HepG2 (cell line): ENCODE measurements around the gene AKR1A1. TPM values are rescaled to one million over a fixed set of nuclear protein-coding genes. Genes with fewer than 3 reads are reported as not detected.

Experiments
- ATAC-seq: fragments of 200-7000 bp; cut with Tn5 transposase; 3 replicates; pipeline ENCODE4 v1.9.1; 2020; ENCODE audit warnings: mild to moderate bottlenecking, moderate library complexity
- BruUV-seq: library from RNA; stranded (reverse); fragments of 400-500 nt; replicated peaks from 2 replicates; lab custom pipeline; 2021; lab: Mats Ljungman, UMichigan
- CTCF ChIA-PET: fragments of 300-600 bp; formaldehyde crosslinking; extraction: SDS; loops from one replicate; lab custom pipeline; 2021; ENCODE audit warnings: low total read pairs, inconsistent platforms, low intra/inter-chr PET ratio; lab: Yijun Ruan, JAX
- POLR2A ChIA-PET: fragments of 350-600 bp; sonication (Branson Sonifier 250); formaldehyde crosslinking; loops from one replicate; lab custom pipeline; 2020; ENCODE audit warnings: antibody characterized with exemption, inconsistent platforms; lab: Yijun Ruan, JAX
- DNase-seq: peaks from one replicate; pipeline ENCODE4 v3.0.0-alpha.2; 2015; ENCODE audit warnings: low spot score
- FAIRE-seq: peaks from 3 replicates; lab custom pipeline; 2011; peaks lifted over from hg19 to GRCh38; lab: Jason Lieb, UNC
- H2AFZ ChIP-seq: one replicate; pipeline ENCODE4 v1.6.1; 2011; ENCODE audit warnings: low read length, inconsistent platforms
- H3K27ac ChIP-seq: fragments of 300-600 bp; 3 replicates; pipeline ENCODE4 v1.8.0; 2011; ENCODE audit warnings: mixed run types, mild to moderate bottlenecking, mixed read lengths, low read length, inconsistent platforms; ENCODE audit not compliant: insufficient read depth; ENCODE audit errors: extremely low read length
- H3K27me3 ChIP-seq, 2 experiments: fragments of 200-600 bp in 1 of 2; 2 replicates in 1 of 2; 3 replicates in 1 of 2; pipeline versions ENCODE4 v1.6.0 to v1.8.0; 2011; ENCODE audit warnings: low read length in 2 of 2, mild to moderate bottlenecking in 2 of 2, moderate library complexity in 2 of 2, inconsistent platforms in 1 of 2; ENCODE audit not compliant: insufficient read depth in 2 of 2, control insufficient read depth in 1 of 2
- H3K36me3 ChIP-seq, 2 experiments: fragments of 200-600 bp in 1 of 2; replicated peaks in 1 of 2; 2 replicates in 1 of 2; 3 replicates in 1 of 2; pipeline versions ENCODE4 v1.5.1 to v1.8.0; 2011; ENCODE audit warnings: low read length in 2 of 2, inconsistent platforms in 1 of 2; ENCODE audit not compliant: insufficient read depth in 2 of 2, control insufficient read depth in 1 of 2
- H3K4me1 ChIP-seq: 2 replicates; pipeline ENCODE4 v1.5.1; 2012; ENCODE audit warnings: low read length, inconsistent platforms; ENCODE audit not compliant: insufficient read depth
- H3K4me2 ChIP-seq: 2 replicates; pipeline ENCODE4 v1.6.0; 2011; ENCODE audit warnings: low read depth, low read length, inconsistent platforms
- H3K4me3 ChIP-seq, 3 experiments: fragments of 200-600 bp in 1 of 3; sonication (generic), shearing (Covaris generic) in 1 of 3; replicated peaks in 1 of 3; 2 replicates each; pipeline ENCODE4 v1.5.1; 2011 to 2016; ENCODE audit warnings: low read length in 3 of 3, inconsistent platforms in 2 of 3, low read depth in 2 of 3, mild to moderate bottlenecking in 2 of 3, control low read depth in 1 of 3, mixed read lengths in 1 of 3; ENCODE audit not compliant: insufficient read depth in 1 of 3
- H3K79me2 ChIP-seq: one replicate; pipeline ENCODE4 v1.6.1; 2011; ENCODE audit warnings: low read length, inconsistent platforms; ENCODE audit not compliant: insufficient read depth
- H3K9ac ChIP-seq: 2 replicates; pipeline ENCODE4 v1.6.0; 2011; ENCODE audit warnings: mild to moderate bottlenecking, low read depth, low read length, inconsistent platforms; ENCODE audit not compliant: insufficient read depth
- H3K9me3 ChIP-seq: 2 replicates; pipeline ENCODE4 v1.5.1; 2012; ENCODE audit warnings: mild to moderate bottlenecking, low read length
- H4K20me1 ChIP-seq: 2 replicates; pipeline ENCODE4 v1.6.0; 2011; ENCODE audit warnings: inconsistent platforms, mild to moderate bottlenecking, low read length, moderate library complexity; ENCODE audit not compliant: insufficient read depth
- ELF3 ChIP-seq: IDR thresholded peaks from 2 replicates; pipeline ENCODE4 v1.6.1; 2016; ENCODE audit warnings: missing genetic modification reagents, missing compliant biosample characterization
- SP140L ChIP-seq: sonication (generic); formaldehyde crosslinking; IDR thresholded peaks from 2 replicates; pipeline ENCODE4 v1.4.0; 2020; ENCODE audit warnings: missing genetic modification reagents, borderline replicate concordance
- TCF12 ChIP-seq, 2 experiments: fragments of 450-650 bp in 1 of 2; sonication (generic) in 1 of 2; formaldehyde crosslinking in 1 of 2; IDR thresholded peaks; 2 replicates each; pipeline versions ENCODE4 v1.6.1 to v1.8.0; 2017 to 2022; ENCODE audit warnings: antibody characterized with exemption in 1 of 2, mild to moderate bottlenecking in 1 of 2, missing genetic modification reagents in 1 of 2, moderate library complexity in 1 of 2
- ZFP62 ChIP-seq: sonication (generic); formaldehyde crosslinking; IDR thresholded peaks from 2 replicates; pipeline ENCODE4 v1.4.0; 2020; ENCODE audit warnings: missing genetic modification reagents
- ZNF205 ChIP-seq: IDR thresholded peaks from 2 replicates; pipeline ENCODE4 v1.6.1; 2018; ENCODE audit warnings: missing biosample characterization, missing genetic modification reagents
- ZNF317 ChIP-seq: sonication (generic); formaldehyde crosslinking; IDR thresholded peaks from 2 replicates; pipeline ENCODE4 v1.5.0; 2020; ENCODE audit warnings: mild to moderate bottlenecking, missing genetic modification reagents
- ZNF776 ChIP-seq: sonication (generic); formaldehyde crosslinking; IDR thresholded peaks from 2 replicates; pipeline ENCODE4 v1.4.0; 2020; ENCODE audit warnings: mild to moderate bottlenecking, missing genetic modification reagents
- WGBS: methylation state at CpG from one replicate; pipeline ENCODE4 v1.1.6; 2017; ENCODE audit warnings: low lambda C conversion rate; 5-methylcytosine and 5-hydroxymethylcytosine counted together
- in situ Hi-C: cut with HindIII; loops from 2 replicates; pipeline ENCODE4 v1.10.0; 2017; ENCODE audit warnings: low pct_unique_long_range_greater_than_20kb; ENCODE audit not compliant: extremely low pct_ligation_motif_present
- intact Hi-C: fragments of 100-400 bp; cut with micrococcal nuclease; formaldehyde crosslinking; loops from one replicate; pipeline ENCODE4 v1.10.0; 2022; ENCODE audit not compliant: unreplicated experiment
- polyA plus RNA-seq, 8 experiments: library from polyadenylated mRNA; depleted of rRNA in 3 of 8; stranded (reverse) in 7 of 8; unstranded in 1 of 8; fragments of >200 nt; fragmentation: Illumina TruSeq in 4 of 8; extraction: Trizol in 4 of 8; gene quantifications; 2 replicates each; pipeline versions ENCODE4 v1.2.1 to v1.2.3, GENCODE V29; 2011 to 2016; ENCODE audit warnings: low read depth in 4 of 8, missing spikeins in 1 of 8, mixed read lengths in 1 of 8; ENCODE audit not compliant: insufficient read depth in 1 of 8
- total RNA-seq, 5 experiments: library from RNA; depleted of rRNA; stranded (reverse); fragments of >200 nt; fragmentation: Illumina TruSeq; extraction: Trizol; gene quantifications; 2 replicates each; pipeline ENCODE4 v1.2.3, GENCODE V29; 2016; ENCODE audit warnings: low read depth in 1 of 5
- TF ChIP-seq, protein P1 (sequence below): sonication (generic); formaldehyde crosslinking; IDR thresholded peaks from 2 replicates; pipeline ENCODE4 v1.5.0; 2020; ENCODE audit warnings: mild to moderate bottlenecking, missing genetic modification reagents, moderate library complexity
- TF ChIP-seq, protein P2 (sequence below): sonication (generic); formaldehyde crosslinking; IDR thresholded peaks from 2 replicates; pipeline ENCODE4 v1.4.0; 2020; ENCODE audit warnings: mild to moderate bottlenecking, missing genetic modification reagents
- TF ChIP-seq, protein P3 (sequence below): sonication (generic); formaldehyde crosslinking; IDR thresholded peaks from 2 replicates; pipeline ENCODE4 v1.5.0; 2020; ENCODE audit warnings: mild to moderate bottlenecking, missing genetic modification reagents, borderline replicate concordance
- TF ChIP-seq, protein P4 (sequence below): sonication (generic); formaldehyde crosslinking; IDR thresholded peaks from 2 replicates; pipeline ENCODE4 v1.5.1; 2020; ENCODE audit warnings: mild to moderate bottlenecking, missing genetic modification reagents

The AKR1A1 gene
- total and polyA plus RNA-seq, 2 of the 13 experiments (the other 11 are each of a cell fraction or from before 2014, with no cell fraction given), result 181 to 217 TPM

DNA sequence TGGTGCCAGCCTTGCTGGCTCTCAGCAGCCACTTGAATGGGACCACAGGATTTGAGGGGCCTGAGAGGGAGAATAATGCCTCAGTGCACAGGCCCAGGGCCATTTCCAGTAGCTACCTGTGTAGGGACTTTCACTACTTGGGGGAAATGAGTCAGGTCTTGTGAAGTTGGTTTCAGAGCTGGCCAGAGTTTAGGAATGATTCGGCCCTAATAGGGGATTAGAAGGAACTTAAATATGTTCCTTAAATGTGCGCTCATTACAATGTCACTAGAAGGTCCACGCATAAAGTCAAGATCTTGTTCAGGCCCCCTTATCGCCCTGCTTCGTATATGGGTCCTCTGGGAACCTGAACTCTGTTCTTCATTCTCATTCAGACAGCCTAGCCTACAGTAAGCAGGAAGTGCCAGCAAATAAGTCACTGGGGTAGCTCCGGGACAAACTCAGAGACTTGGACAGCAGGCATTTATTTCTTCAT is 5.6 kb upstream of the AKR1A1 start (continued):
- TF ChIP-seq, protein P1, sequence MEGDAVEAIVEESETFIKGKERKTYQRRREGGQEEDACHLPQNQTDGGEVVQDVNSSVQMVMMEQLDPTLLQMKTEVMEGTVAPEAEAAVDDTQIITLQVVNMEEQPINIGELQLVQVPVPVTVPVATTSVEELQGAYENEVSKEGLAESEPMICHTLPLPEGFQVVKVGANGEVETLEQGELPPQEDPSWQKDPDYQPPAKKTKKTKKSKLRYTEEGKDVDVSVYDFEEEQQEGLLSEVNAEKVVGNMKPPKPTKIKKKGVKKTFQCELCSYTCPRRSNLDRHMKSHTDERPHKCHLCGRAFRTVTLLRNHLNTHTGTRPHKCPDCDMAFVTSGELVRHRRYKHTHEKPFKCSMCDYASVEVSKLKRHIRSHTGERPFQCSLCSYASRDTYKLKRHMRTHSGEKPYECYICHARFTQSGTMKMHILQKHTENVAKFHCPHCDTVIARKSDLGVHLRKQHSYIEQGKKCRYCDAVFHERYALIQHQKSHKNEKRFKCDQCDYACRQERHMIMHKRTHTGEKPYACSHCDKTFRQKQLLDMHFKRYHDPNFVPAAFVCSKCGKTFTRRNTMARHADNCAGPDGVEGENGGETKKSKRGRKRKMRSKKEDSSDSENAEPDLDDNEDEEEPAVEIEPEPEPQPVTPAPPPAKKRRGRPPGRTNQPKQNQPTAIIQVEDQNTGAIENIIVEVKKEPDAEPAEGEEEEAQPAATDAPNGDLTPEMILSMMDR, result no peak
- TF ChIP-seq ZFP62 (CRISPR knock-in tag) (no peak), ELF3 (CRISPR knock-in tag) (peak; percentile 62)
- TF ChIP-seq, protein P2, sequence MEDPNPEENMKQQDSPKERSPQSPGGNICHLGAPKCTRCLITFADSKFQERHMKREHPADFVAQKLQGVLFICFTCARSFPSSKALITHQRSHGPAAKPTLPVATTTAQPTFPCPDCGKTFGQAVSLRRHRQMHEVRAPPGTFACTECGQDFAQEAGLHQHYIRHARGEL, result no peak
- TF ChIP-seq, protein P3, sequence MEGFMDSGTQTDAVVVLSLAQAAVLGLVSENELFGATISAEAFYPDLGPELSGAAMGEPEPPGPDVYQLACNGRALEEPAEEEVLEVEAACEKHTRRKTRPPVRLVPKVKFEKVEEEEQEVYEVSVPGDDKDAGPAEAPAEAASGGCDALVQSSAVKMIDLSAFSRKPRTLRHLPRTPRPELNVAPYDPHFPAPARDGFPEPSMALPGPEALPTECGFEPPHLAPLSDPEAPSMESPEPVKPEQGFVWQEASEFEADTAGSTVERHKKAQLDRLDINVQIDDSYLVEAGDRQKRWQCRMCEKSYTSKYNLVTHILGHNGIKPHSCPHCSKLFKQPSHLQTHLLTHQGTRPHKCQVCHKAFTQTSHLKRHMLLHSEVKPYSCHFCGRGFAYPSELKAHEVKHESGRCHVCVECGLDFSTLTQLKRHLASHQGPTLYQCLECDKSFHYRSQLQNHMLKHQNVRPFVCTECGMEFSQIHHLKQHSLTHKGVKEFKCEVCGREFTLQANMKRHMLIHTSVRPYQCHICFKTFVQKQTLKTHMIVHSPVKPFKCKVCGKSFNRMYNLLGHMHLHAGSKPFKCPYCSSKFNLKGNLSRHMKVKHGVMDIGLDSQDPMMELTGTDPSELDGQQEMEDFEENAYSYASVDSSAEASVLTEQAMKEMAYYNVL (CRISPR knock-in tag), result 0 out of 2 replicates have a peak, but pooled peaks have one; percentile 1

DNA sequence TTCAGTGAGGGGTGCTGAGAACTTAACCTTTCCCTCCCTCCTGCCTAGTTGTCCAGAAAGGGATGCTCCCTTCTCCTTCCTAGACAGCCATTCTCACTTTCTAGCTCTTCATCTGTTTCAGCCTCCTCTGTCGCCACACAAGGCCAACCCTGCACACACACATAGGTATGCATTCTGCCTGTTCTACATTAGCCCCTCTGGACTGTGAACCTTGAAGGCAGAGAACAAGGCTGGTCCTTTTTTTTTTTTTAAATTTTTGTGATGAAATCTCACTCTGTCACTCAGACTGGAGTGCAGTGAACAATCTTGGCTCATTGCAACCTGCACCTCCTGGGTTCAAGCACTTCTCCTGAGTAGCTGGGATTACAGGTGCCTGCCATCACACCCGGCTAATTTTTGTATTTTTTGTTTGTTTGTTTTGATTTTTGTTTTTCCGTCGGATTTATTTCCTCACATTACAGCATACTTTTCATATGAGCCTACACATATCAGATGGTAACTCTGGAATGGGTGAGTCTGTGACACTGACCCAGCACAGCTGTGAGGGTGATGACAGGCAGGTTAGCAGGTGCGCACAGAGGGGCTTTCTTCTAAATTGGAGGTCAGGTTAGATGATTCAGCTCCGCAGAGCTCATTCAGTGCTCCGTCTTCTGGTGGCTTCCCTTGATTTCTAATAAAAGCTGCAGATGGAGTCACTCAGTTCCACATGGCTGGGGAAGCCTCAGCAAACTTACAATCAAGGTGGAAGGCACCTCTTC is 4.9 kb upstream of the AKR1A1 start:
- intact Hi-C loops (loop anchor here (1.0 kb wide), 1 partner anchor 23 kb away; no protein-coding TSS in a partner anchor), in situ Hi-C loops (no loop called here)
- H3K4me2 ChIP-seq, result peak overlapping the region; percentile 85
- H3K9me3 ChIP-seq, result no peaks in the 10 kb centered on the region
- H3K4me3 ChIP-seq, result peak overlapping the region; percentile 13 to 65 (median 48)
- H3K27me3 ChIP-seq, result no peaks in the 10 kb centered on the region
- H3K27ac ChIP-seq, result peak overlapping the region; percentile 86
- ChIA-PET CTCF (interaction anchor here (1.4 kb wide), 1 partner anchor 24 kb away, joined by 4 read pairs; no protein-coding TSS in a partner anchor), POLR2A (interaction anchor here (0.7 to 29.7 kb wide), 9 partner anchors 8 to 277 kb away, joined by 3 to 690 read pairs (median 8); partner anchors contain the start of genes CCDC163, MMACHC and PRDX1)
- no TSS peak for BruUV-seq
- H4K20me1 ChIP-seq, result no peaks in the 10 kb centered on the region
- DNase-seq (peak; percentile 88), ATAC-seq (peak; percentile 84), FAIRE-seq (peak; percentile 81)
- H3K4me1 ChIP-seq, result peaks cover 56% of the 10 kb centered on the region
- H2AFZ ChIP-seq, result peak overlapping the region; percentile 95
- H3K36me3 ChIP-seq, result no peaks in the 10 kb centered on the region
- H3K9ac ChIP-seq, result peak overlapping the region; percentile 69
- WGBS, result 35% methylated on average over 7 of the region's 7 CpGs
- H3K79me2 ChIP-seq, result peaks cover under 1% of the 10 kb centered on the region
- TF ChIP-seq ZNF776 (CRISPR knock-in tag) (no peak), ZNF205 (CRISPR knock-in tag) (no peak), SP140L (CRISPR knock-in tag) (no peak), TCF12 (IDR thresholded peaks at IDR 0.05) (no peak), TCF12 (CRISPR knock-in tag; IDR thresholded peaks at IDR 0.05) (no peak), ZNF317 (no peak)
- TF ChIP-seq, protein P4, sequence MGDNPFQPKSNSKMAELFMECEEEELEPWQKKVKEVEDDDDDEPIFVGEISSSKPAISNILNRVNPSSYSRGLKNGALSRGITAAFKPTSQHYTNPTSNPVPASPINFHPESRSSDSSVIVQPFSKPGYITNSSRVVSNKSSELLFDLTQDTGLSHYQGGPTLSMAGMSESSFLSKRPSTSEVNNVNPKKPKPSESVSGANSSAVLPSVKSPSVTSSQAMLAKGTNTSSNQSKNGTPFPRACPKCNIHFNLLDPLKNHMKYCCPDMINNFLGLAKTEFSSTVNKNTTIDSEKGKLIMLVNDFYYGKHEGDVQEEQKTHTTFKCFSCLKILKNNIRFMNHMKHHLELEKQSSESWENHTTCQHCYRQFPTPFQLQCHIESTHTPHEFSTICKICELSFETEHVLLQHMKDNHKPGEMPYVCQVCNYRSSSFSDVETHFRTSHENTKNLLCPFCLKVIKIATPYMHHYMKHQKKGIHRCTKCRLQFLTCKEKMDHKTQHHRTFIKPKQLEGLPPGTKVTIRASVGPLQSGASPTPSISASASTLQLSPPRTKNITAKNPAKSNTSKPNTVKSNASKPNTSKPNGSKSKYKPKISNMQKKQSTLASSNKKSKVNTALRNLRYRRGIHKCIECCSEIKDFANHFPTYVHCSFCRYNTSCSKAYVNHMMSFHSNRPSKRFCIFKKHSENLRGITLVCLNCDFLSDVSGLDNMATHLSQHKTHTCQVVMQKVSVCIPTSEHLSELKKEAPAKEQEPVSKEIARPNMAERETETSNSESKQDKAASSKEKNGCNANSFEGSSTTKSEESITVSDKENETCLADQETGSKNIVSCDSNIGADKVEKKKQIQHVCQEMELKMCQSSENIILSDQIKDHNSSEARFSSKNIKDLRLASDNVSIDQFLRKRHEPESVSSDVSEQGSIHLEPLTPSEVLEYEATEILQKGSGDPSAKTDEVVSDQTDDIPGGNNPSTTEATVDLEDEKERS (CRISPR knock-in tag), result 0 out of 2 replicates have a peak, but pooled peaks have one; percentile 20
